Activated CD4-positive, alpha-beta T cell treated with anti-CD3 and anti-CD28 coated beads, Interleukin-2, amount 10 ng/mL, durations not matched to agents 24 days and 14 days (primary cell): Measurements from ENCODE around the gene EPHA1. TPM values are rescaled to one million over a fixed set of nuclear protein-coding genes. Genes with fewer than 3 reads are reported as not detected.
"Not testable (repeated sequence)": the region's sequence is repeated elsewhere in the genome, so short reads cannot be mapped to it uniquely, and the experiment has no call there.

Experiments used
- DNase-seq: peaks from one replicate; pipeline ENCODE4 v3.0.0; 2022
- H3K27ac Mint-ChIP-seq: one replicate; pipeline ENCODE4 v1.8.0; 2022; ENCODE audit warnings: mild to moderate bottlenecking, mixed read lengths
- H3K27me3 Mint-ChIP-seq: one replicate; pipeline ENCODE4 v1.8.0; 2022; ENCODE audit warnings: mixed read lengths
- H3K36me3 Mint-ChIP-seq: one replicate; pipeline ENCODE4 v1.8.0; 2022; ENCODE audit warnings: low read depth, mild to moderate bottlenecking, mixed read lengths
- H3K4me1 Mint-ChIP-seq: one replicate; pipeline ENCODE4 v1.8.0; 2021; ENCODE audit warnings: mixed read lengths
- H3K4me3 Mint-ChIP-seq: one replicate; pipeline ENCODE4 v1.8.0; 2022; ENCODE audit warnings: mild to moderate bottlenecking, moderate library complexity, mixed read lengths
- H3K9me3 Mint-ChIP-seq: one replicate; pipeline ENCODE4 v1.8.0; 2021; ENCODE audit warnings: mixed read lengths
- intact Hi-C: fragments of 100-400 bp; cut with micrococcal nuclease; formaldehyde crosslinking; loops from one replicate; pipeline ENCODE4 v1.15.1; 2023
- total RNA-seq: library from RNA; stranded (reverse); gene quantifications from 2 replicates; pipeline ENCODE4 v1.2.3, GENCODE V29; 2022

Gene EPHA1
- total RNA-seq, 1 donor from 2014 or later: 0.09 TPM

- Mint-ChIP-seq H3K4me3 (no peak overlapping the region), H3K4me1 (peaks cover 29% of the 10 kb centered on the region), H3K9me3 (no peaks in the 10 kb centered on the region), H3K27me3 (peaks cover 15% of the 10 kb centered on the region), H3K27ac (no peak overlapping the region), H3K36me3 (no peaks in the 10 kb centered on the region)
- DNase-seq: no peak
- intact Hi-C loops: loop anchor here (2.0 to 5.0 kb wide), 2 partner anchors 25 to 39 kb away; partner anchors contain the start of gene ZYX
Observed at GRCh38 chr7:143406002-143406357, 2.7 kb downstream of the EPHA1 start.

GRCh38 chr7:143405173-143406001 lies 3.3 kb downstream of the EPHA1 start:
- intact Hi-C loops: loop anchor here (2.0 to 5.0 kb wide), 2 partner anchors 25 to 38 kb away; partner anchors contain the start of gene ZYX
- DNase-seq: peak; percentile 53
- no peak overlapping the region for H3K4me3 Mint-ChIP-seq
- no peak overlapping the region for H3K27ac Mint-ChIP-seq
- H3K9me3 Mint-ChIP-seq: no peaks in the 10 kb centered on the region
- H3K36me3 Mint-ChIP-seq: no peaks in the 10 kb centered on the region
- peaks cover 15% of the 10 kb centered on the region for H3K27me3 Mint-ChIP-seq
- peaks cover 26% of the 10 kb centered on the region for H3K4me1 Mint-ChIP-seq

DNA sequence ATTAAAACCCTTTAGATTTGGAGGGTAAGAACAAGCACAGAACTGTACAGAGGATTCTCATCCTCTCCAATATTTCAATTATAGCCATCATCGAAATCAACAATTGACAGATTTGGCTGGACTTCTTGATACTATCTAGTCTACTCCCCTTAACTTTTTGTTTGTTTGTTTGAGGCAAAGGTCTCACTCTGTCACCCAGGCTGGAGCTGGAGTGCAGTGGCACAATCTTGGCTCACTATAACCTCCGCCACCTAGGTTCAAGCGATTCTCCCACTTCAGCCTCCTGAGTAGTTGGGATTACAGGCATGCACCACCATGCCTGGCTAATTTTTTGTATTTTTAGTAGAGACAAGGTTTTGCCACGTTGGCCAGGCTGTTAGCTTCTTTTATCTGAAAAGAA lies 6.4 kb downstream of the EPHA1 start:
- H3K4me3 Mint-ChIP-seq, DNase-seq, H3K4me1 Mint-ChIP-seq, H3K27me3 Mint-ChIP-seq, intact Hi-C loops, H3K9me3 Mint-ChIP-seq, H3K36me3 Mint-ChIP-seq, H3K27ac Mint-ChIP-seq: not testable (repeated sequence)

DNA sequence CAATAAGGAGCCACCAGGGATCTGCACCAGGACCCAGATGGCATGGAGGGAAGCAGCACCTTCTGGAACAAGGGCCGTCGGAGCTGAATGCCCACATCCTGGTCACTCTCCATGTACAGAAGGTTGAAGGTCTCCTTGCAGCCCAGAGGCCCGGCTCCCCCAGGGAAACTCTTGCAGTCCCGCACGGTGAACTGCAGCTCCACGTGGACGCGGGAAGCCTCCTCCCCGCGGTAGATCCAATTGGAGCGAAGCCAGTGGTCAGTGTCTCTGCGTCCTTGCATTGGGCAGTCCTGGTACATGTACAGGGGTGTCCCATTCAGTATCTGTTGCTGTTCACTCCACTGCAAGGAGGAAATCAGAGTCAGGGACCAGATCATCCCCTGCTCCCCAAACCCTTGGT lies 7.4 kb downstream of the EPHA1 start:
- Mint-ChIP-seq H3K4me3 (no peak overlapping the region), H3K36me3 (no peaks in the 10 kb centered on the region), H3K27me3 (peaks cover under 1% of the 10 kb centered on the region), H3K27ac (no peak overlapping the region), H3K4me1 (peaks cover 1% of the 10 kb centered on the region), H3K9me3 (no peaks in the 10 kb centered on the region)
- intact Hi-C loops: no loop called here
- no peak for DNase-seq

DNA sequence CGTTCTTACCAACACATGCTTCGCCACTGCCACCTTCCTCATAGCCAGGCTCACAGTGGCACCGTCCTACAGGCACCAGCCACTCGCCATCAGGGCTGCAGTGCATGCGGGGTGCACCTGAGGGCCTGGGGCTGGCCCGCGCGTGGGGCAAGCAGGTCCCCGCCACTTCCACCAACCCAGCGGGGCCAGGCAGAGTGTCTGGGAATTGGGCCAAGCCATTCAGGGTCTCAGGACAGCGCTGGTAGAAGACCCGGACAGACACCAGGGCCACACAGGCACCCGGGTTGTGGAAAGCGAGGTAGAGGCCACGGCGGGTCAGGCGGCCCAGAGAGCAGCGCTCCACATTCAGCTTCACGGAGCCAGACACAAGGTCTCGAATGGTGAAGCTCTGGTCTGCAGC lies 9.0 kb downstream of the EPHA1 start:
- Mint-ChIP-seq H3K9me3 (no peaks in the 10 kb centered on the region), H3K27me3 (no peaks in the 10 kb centered on the region), H3K36me3 (no peaks in the 10 kb centered on the region), H3K4me1 (peaks cover 5% of the 10 kb centered on the region), H3K4me3 (no peak overlapping the region), H3K27ac (no peak overlapping the region)
- intact Hi-C loops: no loop called here
- DNase-seq: no peak

- Mint-ChIP-seq H3K27me3 (no peaks in the 10 kb centered on the region), H3K36me3 (no peaks in the 10 kb centered on the region), H3K4me3 (no peak overlapping the region), H3K27ac (no peak overlapping the region), H3K4me1 (peaks cover 5% of the 10 kb centered on the region), H3K9me3 (no peaks in the 10 kb centered on the region)
- DNase-seq: no peak
- intact Hi-C loops: no loop called here
Observed at GRCh38 chr7:143399151-143399550, 9.5 kb downstream of the EPHA1 start.

DNA sequence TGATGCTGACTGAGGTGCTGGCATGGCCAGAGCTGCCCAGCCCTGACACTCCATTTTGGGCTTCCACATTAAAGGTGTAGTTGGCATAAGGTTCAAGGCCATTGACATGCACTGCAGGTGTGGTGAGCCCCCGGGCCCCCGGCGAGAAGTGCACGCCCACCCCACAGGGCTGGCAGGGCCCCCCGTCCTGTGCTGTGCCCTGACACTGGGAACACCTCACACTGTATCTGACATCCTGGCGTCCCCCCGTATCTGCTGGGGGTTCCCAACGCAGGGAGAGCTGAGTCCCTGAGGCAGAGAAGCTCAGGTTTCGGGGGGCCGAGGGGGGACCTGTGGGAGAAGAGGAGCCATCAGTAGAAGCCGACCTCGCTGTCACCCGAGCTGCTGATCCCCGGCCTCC lies 10.0 kb downstream of the EPHA1 start:
- intact Hi-C loops: no loop called here
- H3K9me3 Mint-ChIP-seq: no peaks in the 10 kb centered on the region
- DNase-seq: no peak
- H3K4me1 Mint-ChIP-seq: peaks cover 8% of the 10 kb centered on the region
- H3K4me3 Mint-ChIP-seq: no peak overlapping the region
- H3K27me3 Mint-ChIP-seq: no peaks in the 10 kb centered on the region
- peaks cover 2% of the 10 kb centered on the region for H3K36me3 Mint-ChIP-seq
- no peak overlapping the region for H3K27ac Mint-ChIP-seq

GRCh38 chr7:143397710-143398530 lies 10.7 kb downstream of the EPHA1 start:
- intact Hi-C loops: no loop called here
- DNase-seq: no peak
- Mint-ChIP-seq H3K36me3 (peaks cover 4% of the 10 kb centered on the region), H3K27me3 (no peaks in the 10 kb centered on the region), H3K27ac (no peak overlapping the region), H3K4me1 (peaks cover 7% of the 10 kb centered on the region), H3K9me3 (no peaks in the 10 kb centered on the region), H3K4me3 (no peak overlapping the region)

- no peaks in the 10 kb centered on the region for H3K9me3 Mint-ChIP-seq
- H3K4me3 Mint-ChIP-seq: no peak overlapping the region
- intact Hi-C loops: no loop called here
- H3K27ac Mint-ChIP-seq: no peak overlapping the region
- H3K4me1 Mint-ChIP-seq: peaks cover 7% of the 10 kb centered on the region
- H3K36me3 Mint-ChIP-seq: peaks cover 12% of the 10 kb centered on the region
- DNase-seq: no peak
- no peaks in the 10 kb centered on the region for H3K27me3 Mint-ChIP-seq
Observed at GRCh38 chr7:143396625-143397556, 11.8 kb downstream of the EPHA1 start.

- H3K27me3 Mint-ChIP-seq: no peaks in the 10 kb centered on the region
Observed at GRCh38 chr7:143396182-143396581, 12.5 kb downstream of the EPHA1 start.

GRCh38 chr7:143395187-143396149 lies 13.2 kb downstream of the EPHA1 start:
- Mint-ChIP-seq H3K4me1 (peaks cover 7% of the 10 kb centered on the region), H3K36me3 (peaks cover 16% of the 10 kb centered on the region), H3K27me3 (no peaks in the 10 kb centered on the region), H3K9me3 (no peaks in the 10 kb centered on the region), H3K27ac (no peak overlapping the region), H3K4me3 (no peak overlapping the region)
- DNase-seq: no peak
- intact Hi-C loops: no loop called here

More at GRCh38 chr7:143396182-143396581, 12.5 kb downstream of the EPHA1 start:
- H3K9me3 Mint-ChIP-seq: no peaks in the 10 kb centered on the region
- no peak for DNase-seq
- peaks cover 7% of the 10 kb centered on the region for H3K4me1 Mint-ChIP-seq
- no peak overlapping the region for H3K27ac Mint-ChIP-seq
- H3K4me3 Mint-ChIP-seq: no peak overlapping the region
- intact Hi-C loops: no loop called here
- peaks cover 14% of the 10 kb centered on the region for H3K36me3 Mint-ChIP-seq

DNA sequence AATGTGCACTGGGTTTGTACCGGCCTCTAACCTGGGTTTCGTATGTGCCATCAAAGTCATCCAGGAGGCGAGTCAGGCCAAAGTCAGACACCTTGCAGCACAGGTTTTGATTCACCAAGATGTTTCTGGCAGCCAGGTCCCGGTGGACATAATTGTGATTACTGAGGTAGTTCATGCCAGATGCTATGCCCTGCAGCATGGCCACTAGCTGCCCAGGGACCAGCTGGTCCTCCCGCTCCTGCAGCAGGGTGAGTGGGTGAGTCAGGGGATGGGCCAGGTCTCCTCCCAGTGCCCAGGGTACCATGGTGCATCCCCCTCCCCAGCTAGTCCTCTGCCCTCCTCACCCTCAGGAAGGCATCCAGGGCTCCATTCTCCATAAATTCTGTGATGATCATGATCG lies 13.9 kb downstream of the EPHA1 start:
- intact Hi-C loops: no loop called here
- peaks cover 10% of the 10 kb centered on the region for H3K4me1 Mint-ChIP-seq
- H3K36me3 Mint-ChIP-seq: peaks cover 22% of the 10 kb centered on the region

GRCh38 chr7:143394068-143394467 lies 14.6 kb downstream of the EPHA1 start:
- no peak for DNase-seq
- no peak overlapping the region for H3K27ac Mint-ChIP-seq
- intact Hi-C loops: no loop called here

More for the DNA sequence above, 13.9 kb downstream of the EPHA1 start:
- Mint-ChIP-seq H3K27me3 (no peaks in the 10 kb centered on the region), H3K27ac (no peak overlapping the region), H3K9me3 (no peaks in the 10 kb centered on the region), H3K4me3 (no peak overlapping the region)
- no peak for DNase-seq

More at GRCh38 chr7:143394068-143394467, 14.6 kb downstream of the EPHA1 start:
- H3K36me3 Mint-ChIP-seq: peaks cover 30% of the 10 kb centered on the region
- H3K27me3 Mint-ChIP-seq: no peaks in the 10 kb centered on the region
- no peak overlapping the region for H3K4me3 Mint-ChIP-seq
- H3K9me3 Mint-ChIP-seq: no peaks in the 10 kb centered on the region
- H3K4me1 Mint-ChIP-seq: peaks cover 17% of the 10 kb centered on the region
